Activated T-cell treated with anti-CD3 and anti-CD28 coated beads, Interleukin-2, amount 50 U/mL, for 1 hour (primary cell): Measurements from ENCODE around the gene DCDC1.

Source experiments
- DNase-seq: peaks from one replicate; pipeline ENCODE4 v3.0.0-alpha.2; 2020

Gene DCDC1

GRCh38 chr11:31102316-31102715 lies 267.2 kb downstream of the DCDC1 start:
- no peak for DNase-seq

GRCh38 chr11:31096191-31096805 lies 273.2 kb downstream of the DCDC1 start:
- DNase-seq: no peak

- no peak for DNase-seq
Observed at GRCh38 chr11:31092638-31093037, 276.9 kb downstream of the DCDC1 start.

DNA sequence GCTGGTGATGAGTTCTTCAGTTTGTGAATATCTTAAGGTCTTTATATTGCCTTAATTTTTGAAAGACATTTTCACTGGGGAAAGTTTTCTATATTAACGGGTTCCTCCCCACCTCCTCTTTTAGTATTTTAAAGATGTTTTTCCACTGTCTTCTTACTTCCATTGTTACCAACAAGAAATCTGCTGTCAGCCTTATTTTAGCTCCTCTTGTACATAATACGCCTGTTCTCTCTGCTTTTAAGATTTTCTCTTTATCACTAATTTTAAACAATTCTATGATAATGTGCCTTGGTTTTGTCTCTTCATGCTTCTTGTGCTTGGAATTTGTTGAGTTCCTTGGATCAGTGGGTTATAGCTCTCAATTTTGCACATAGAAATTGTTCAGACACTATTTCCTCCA lies 280.4 kb downstream of the DCDC1 start:
- DNase-seq: no peak

DNA sequence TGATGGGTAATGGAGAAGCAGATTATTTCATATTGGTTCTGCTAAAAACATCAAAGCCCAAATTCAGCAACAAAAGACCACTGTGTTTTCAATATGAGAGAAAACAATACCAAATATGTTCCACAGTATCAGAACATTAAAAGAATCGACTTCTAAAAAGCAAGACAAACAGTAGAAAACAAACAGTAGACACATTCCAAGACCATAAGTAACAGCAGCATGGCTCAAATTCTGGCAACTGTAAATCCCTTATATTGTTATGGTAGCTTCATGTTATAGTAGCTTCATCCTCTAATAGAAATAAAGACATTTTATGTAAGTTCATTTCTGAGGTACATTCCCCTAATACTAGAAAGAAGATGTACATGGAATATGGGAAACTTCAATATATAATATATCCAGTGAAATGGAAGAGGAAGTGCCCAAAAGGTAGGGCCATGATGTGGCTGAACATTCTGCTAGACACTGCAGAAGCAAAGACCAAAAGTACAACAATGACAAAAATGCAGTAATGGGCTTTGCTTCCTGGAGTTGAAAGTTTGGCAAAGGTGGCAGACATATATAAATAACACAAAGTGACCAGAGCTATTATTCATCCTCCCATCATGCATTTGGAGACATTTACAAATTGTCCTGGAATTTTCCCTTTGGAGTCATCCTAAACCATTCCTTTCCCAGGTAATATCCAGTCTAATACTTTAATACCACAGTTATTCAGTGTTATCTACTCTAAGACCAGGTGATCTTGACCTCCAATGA lies 299.9 kb downstream of the DCDC1 start:
- DNase-seq: no peak

DNA sequence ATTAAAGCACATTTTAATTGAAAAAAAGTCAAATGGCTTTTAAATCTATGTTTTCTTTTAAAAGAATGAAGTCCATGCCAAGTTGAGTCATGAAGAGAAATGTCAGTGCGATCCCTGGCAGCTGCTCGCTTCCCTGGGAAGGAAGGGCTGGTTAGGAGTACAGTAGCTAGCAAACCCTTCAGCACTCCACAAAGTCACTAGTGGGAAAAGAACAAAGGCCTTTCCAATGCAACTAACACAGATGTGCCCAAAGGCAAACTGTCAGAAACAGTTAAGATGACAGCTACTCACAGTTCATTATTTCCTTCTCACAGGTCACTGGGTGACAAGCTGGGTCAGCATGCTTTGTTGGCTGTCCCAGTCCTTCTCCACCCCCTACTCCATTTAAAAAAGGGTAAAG lies 308.7 kb downstream of the DCDC1 start:
- DNase-seq: no peak

DNA sequence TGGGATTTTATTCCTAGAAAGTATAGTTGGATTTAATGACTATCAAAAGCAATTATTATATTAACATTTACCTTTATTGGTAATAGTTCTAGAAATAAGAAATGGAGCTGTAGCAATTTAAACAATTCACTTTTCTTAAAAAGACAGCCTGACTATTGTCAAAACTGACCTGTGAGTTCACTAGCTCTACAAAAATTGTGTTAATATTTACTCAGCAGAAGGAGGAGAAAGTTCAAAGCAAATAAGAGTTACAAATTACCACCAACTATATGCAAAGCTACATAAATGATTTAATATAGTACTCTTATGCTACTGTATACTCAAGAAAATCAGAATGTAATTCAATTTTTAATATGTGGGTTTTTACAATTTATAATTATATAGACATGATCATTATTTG lies 310.0 kb downstream of the DCDC1 start:
- no peak for DNase-seq

- no peak for DNase-seq
Observed at GRCh38 chr11:31050061-31050765, 319.3 kb downstream of the DCDC1 start.

- no peak for DNase-seq
Observed at GRCh38 chr11:31045335-31045734, 324.2 kb downstream of the DCDC1 start.

GRCh38 chr11:31030138-31030792 lies 339.3 kb downstream of the DCDC1 start:
- no peak for DNase-seq

DNA sequence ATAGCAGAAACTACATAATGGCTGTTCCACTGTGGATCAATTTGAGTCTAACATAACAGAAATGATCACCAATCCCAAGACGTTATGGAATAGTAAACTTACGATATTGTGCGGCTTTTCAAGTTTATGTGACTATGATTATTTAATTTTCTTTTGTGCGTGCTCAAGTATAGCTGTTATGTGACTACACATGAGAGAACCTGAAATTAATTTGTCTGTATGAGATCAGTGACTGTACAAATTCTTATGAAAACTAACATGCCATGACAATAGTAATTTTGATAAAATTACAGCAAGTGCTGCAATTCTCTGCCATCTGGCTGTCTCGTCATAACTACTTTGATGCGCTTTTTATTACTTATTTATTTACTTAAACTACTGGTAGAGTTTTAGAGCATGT lies 343.2 kb downstream of the DCDC1 start:
- DNase-seq: no peak

GRCh38 chr11:31022080-31022479 lies 347.5 kb downstream of the DCDC1 start:
- DNase-seq: no peak

GRCh38 chr11:31019786-31020185 lies 349.8 kb downstream of the DCDC1 start:
- no peak for DNase-seq

- DNase-seq: no peak
Observed at GRCh38 chr11:31005202-31005601, 364.3 kb downstream of the DCDC1 start.

DNA sequence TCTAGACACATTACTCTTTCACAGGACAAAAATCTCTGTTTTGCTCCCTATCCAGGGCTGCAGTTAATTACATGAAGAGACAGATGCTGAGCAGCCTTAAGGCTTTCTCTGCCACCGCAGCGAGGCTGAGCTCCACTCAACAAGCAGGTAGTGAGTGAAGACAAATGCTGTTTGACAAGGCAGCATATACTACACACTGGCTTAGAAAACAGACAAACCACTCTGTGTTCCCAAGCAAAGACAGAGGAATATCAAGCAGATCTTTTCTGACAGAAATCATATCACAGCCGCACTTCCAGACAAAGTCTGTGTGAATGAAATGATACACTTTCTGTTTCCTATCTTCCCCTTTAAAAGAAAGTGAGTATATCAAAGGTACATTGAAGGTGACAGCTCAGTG lies 368.1 kb downstream of the DCDC1 start:
- DNase-seq: no peak

DNA sequence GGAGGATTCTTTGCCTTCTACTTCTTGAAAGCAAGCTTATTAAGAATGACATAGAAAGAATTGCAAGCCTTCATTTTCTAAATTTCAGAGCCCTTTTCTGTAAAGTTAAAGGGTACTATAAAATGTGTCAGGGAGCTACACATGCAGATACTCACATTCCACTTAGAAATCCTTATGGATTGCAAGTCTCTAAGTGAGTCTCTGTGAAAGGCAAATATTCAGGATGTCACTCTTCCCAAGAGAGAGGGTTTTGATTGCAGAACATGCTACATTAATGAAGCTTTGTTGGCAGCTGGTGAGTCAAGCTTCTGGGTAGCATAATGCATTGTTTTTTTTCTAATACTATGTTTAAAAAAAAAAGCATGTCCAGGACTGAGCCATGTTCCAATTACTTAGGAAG lies 369.2 kb downstream of the DCDC1 start:
- no peak for DNase-seq

GRCh38 chr11:30992513-30992849 lies 377.1 kb downstream of the DCDC1 start:
- DNase-seq: no peak

DNA sequence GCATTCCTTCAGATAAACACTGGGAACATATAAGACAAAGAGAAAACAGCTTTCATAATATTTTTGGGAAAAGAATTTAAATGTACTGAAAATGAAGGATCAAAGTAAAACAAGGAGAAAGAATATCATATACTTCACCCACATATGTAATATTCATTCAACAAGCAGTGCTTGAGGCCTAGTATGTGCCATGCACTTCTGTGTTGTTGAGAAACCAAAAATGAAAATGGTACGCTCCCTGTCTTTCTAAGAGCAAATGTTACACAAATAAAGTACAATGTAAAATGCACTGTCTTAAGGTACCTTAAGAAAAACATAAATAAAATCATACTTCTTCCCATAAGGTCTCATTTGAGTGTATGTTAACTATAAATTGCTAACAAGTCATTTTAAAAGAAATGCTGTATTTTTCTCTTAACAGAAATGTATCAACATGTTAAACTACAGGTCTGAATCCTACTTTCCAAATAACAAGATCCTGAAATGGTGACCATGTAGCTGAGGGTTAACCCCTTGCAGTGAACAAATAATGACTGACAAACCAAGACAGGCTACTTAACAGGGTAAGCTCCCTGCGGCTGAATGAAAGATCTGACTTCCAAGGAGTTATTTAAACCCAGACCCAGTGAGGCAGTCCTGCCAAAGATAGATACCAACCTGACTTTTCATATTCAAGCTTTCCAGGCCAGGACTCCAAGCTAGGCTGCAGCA lies 377.6 kb downstream of the DCDC1 start:
- no peak for DNase-seq

- DNase-seq: no peak
Observed at GRCh38 chr11:30991376-30991775, 378.2 kb downstream of the DCDC1 start.

GRCh38 chr11:30990625-30991296 lies 378.8 kb downstream of the DCDC1 start:
- DNase-seq: no peak

- DNase-seq: no peak
Observed at GRCh38 chr11:30987819-30988218, 381.7 kb downstream of the DCDC1 start.

DNA sequence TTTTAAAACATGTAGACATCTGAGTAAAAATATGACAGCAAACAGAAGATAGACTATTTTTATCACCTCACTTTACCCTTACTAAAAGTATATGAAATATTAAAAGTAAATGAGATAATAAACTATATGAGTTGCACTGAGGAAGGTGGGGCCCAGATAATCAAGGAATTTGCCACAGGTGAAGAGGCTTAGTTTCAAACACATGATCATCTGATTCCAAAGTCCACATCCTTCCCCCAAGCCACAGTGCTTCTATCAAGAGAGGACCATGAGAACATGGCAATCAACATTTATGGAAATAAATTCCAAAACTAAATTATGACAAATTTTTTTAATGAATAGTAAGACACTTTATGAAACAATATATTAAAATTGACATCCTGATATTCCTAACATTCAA lies 384.0 kb downstream of the DCDC1 start:
- DNase-seq: no peak

- no peak for DNase-seq
Observed at GRCh38 chr11:30984827-30985226, 384.7 kb downstream of the DCDC1 start.
